Activated CD8-positive, alpha-beta T cell treated with anti-CD3 and anti-CD28 coated beads for 36 hours (primary cell): ENCODE results near the gene SPATS1. TPM values are rescaled to one million over a fixed set of nuclear protein-coding genes. Genes with fewer than 3 reads are reported as not detected.

Source experiments
- ATAC-seq: fragments of 200-7000 bp; cut with Tn5 transposase; one replicate; pipeline ENCODE4 v1.10.0; 2021; ENCODE audit warnings: mild to moderate bottlenecking, moderate library complexity
- CTCF ChIA-PET: fragments of 350-600 bp; sonication (Branson Sonifier 250); formaldehyde crosslinking; loops from one replicate; lab custom pipeline; 2021; ENCODE audit warnings: antibody characterized with exemption; lab: Charles Lee
- POLR2A ChIA-PET: fragments of 350-600 bp; sonication (Branson Sonifier 250); formaldehyde crosslinking; loops from one replicate; lab custom pipeline; 2021; ENCODE audit warnings: antibody characterized with exemption; lab: Charles Lee
- DNase-seq: peaks from one replicate; pipeline ENCODE4 v3.0.0-alpha.2; 2020
- H3K27ac Mint-ChIP-seq: one replicate; pipeline ENCODE4 v1.8.0; 2021; ENCODE audit warnings: mild to moderate bottlenecking, mixed read lengths
- H3K27me3 Mint-ChIP-seq: one replicate; pipeline ENCODE4 v1.8.0; 2021; ENCODE audit warnings: mixed read lengths
- H3K36me3 Mint-ChIP-seq: one replicate; pipeline ENCODE4 v1.8.0; 2021; ENCODE audit warnings: low read depth, mixed read lengths
- H3K4me1 Mint-ChIP-seq: one replicate; pipeline ENCODE4 v1.8.0; 2021; ENCODE audit warnings: low read depth, mixed read lengths
- H3K4me3 Mint-ChIP-seq: one replicate; pipeline ENCODE4 v1.8.0; 2021; ENCODE audit warnings: mild to moderate bottlenecking, moderate library complexity, mixed read lengths
- H3K9me3 Mint-ChIP-seq: one replicate; pipeline ENCODE4 v1.8.0; 2021; ENCODE audit warnings: mixed read lengths
- intact Hi-C: fragments of 100-400 bp; cut with micrococcal nuclease; formaldehyde crosslinking; loops from one replicate; pipeline ENCODE4 v1.10.0; 2022
- total RNA-seq, 2 experiments: library from RNA; stranded (reverse); gene quantifications; one replicate each; pipeline ENCODE4 v1.2.3, GENCODE V29; 2021
- TF ChIP-seq, protein P1 (sequence below): fragments of 200-600 bp; IDR thresholded peaks from one replicate; pipeline ENCODE4 v1.8.0; 2022; ENCODE audit warnings: antibody characterized with exemption, mild to moderate bottlenecking

Gene SPATS1
- total RNA-seq, 2 experiments from 2014 or later: not detected

DNA sequence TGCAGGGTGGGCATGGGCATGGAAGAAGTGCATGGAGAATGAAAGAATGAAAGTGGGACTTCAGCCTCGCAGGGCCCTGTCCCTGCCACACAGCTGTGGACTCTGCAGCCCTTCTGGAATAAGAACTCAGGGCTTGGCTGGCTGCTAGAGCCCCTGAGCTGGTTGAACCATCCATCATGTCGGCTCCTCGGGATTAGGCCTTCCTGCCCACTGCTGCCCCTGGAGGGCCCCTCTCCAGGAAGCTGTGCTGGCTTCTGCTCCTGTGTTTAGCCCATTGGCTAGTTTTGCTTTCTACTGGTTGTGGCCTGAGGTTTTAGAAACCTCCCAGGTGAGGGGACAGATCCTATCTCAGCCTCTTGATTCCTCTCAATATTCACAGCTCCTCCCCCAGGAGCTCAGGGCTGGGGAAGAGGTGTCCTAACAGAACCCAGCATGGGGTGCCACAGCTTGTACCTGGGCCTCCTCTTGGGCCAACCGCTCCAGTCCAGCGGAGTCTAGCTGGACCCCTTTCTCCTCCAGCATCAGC is 37.2 kb upstream of the SPATS1 start:
- Mint-ChIP-seq H3K27me3 (no peaks in the 10 kb centered on the region), H3K27ac (no peak overlapping the region), H3K36me3 (peaks cover 42% of the 10 kb centered on the region), H3K9me3 (no peaks in the 10 kb centered on the region), H3K4me1 (no peaks in the 10 kb centered on the region), H3K4me3 (no peak overlapping the region)
- no peak for DNase-seq
- ChIA-PET POLR2A (interaction anchor here (0.7 to 2.3 kb wide), 5 partner anchors 8 to 50 kb away, joined by 3 to 12 read pairs (median 4); partner anchors contain the start of gene AARS2), CTCF (interaction anchor here (0.9 to 15.0 kb wide), 26 partner anchors 8 to 709 kb away, joined by 3 to 182 read pairs (median 4); partner anchors contain the start of genes AARS2, CDC5L, HSP90AB1 and TMEM151B)
- intact Hi-C loops: loop anchor here (2.0 kb wide), 1 partner anchor 36 kb away; no protein-coding TSS in a partner anchor
- TF ChIP-seq, protein P1, sequence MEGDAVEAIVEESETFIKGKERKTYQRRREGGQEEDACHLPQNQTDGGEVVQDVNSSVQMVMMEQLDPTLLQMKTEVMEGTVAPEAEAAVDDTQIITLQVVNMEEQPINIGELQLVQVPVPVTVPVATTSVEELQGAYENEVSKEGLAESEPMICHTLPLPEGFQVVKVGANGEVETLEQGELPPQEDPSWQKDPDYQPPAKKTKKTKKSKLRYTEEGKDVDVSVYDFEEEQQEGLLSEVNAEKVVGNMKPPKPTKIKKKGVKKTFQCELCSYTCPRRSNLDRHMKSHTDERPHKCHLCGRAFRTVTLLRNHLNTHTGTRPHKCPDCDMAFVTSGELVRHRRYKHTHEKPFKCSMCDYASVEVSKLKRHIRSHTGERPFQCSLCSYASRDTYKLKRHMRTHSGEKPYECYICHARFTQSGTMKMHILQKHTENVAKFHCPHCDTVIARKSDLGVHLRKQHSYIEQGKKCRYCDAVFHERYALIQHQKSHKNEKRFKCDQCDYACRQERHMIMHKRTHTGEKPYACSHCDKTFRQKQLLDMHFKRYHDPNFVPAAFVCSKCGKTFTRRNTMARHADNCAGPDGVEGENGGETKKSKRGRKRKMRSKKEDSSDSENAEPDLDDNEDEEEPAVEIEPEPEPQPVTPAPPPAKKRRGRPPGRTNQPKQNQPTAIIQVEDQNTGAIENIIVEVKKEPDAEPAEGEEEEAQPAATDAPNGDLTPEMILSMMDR: no peak
- ATAC-seq: no peak

DNA sequence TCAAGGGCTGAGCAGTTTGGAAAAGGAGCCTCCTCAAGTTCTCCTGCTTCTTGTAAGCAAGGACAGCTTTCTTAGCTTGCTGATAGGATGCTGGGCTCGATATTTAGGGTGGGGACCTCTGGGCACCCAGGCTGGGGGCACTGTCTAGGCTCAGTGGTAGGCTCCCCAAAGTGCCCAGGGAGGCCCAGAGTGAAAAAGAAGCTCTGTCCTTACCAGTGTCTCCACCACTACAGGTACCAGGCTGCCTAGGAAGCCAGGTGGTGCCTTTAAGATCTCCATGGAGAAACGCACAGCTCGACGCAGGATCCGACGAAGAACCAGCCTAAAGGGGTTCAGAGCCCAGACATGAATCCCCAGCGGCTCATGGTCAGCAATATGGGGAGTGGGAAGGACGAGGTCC is 35.7 kb upstream of the SPATS1 start:
- peaks cover 4% of the 10 kb centered on the region for H3K4me1 Mint-ChIP-seq
- peaks cover 43% of the 10 kb centered on the region for H3K36me3 Mint-ChIP-seq
- POLR2A ChIA-PET: interaction anchor here (0.8 to 2.7 kb wide), 3 partner anchors 9 to 17 kb away, joined by 3 to 10 read pairs (median 5); no protein-coding TSS in a partner anchor
- no peaks in the 10 kb centered on the region for H3K9me3 Mint-ChIP-seq
- no peaks in the 10 kb centered on the region for H3K27me3 Mint-ChIP-seq
- CTCF ChIA-PET: interaction anchor here (1.2 to 15.0 kb wide), 5 partner anchors 11 to 82 kb away, joined by 3 to 182 read pairs (median 8); partner anchors contain the start of gene TMEM151B
- intact Hi-C loops: no loop called here
- no peak for ATAC-seq
- no peak overlapping the region for H3K4me3 Mint-ChIP-seq
- no peak overlapping the region for H3K27ac Mint-ChIP-seq
- TF ChIP-seq, protein P1: no peak
- DNase-seq: no peak

DNA sequence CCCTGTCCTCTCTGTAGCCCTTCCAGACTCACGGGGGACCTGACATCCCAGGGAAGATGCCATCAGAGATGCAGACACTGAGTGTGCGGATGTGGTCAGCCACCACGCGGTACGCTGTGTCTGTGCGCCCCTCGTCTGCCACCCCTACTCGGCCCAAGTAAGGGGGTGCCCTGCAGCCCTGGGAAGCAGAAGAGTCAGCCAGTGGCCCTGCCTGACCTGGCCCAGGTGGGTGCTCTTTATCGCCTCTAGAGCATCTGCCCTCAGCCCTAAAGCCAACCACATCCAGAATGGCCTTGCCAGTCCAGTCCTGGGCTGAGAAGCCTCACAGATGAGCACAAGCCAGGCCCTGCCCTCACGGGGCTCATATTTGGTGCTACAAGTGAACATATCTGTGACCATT is 35.2 kb upstream of the SPATS1 start:
- Mint-ChIP-seq H3K27me3 (no peaks in the 10 kb centered on the region), H3K27ac (no peak overlapping the region), H3K4me3 (no peak overlapping the region), H3K36me3 (peaks cover 43% of the 10 kb centered on the region), H3K4me1 (peaks cover 9% of the 10 kb centered on the region), H3K9me3 (no peaks in the 10 kb centered on the region)
- CTCF ChIA-PET: interaction anchor here (0.7 to 15.0 kb wide), 3 partner anchors 11 to 38 kb away, joined by 3 to 182 read pairs (median 4); partner anchors contain the start of gene TMEM151B
- intact Hi-C loops: no loop called here
- POLR2A ChIA-PET: interaction anchor here (0.8 to 2.7 kb wide), 3 partner anchors 9 to 12 kb away, joined by 3 to 10 read pairs (median 5); no protein-coding TSS in a partner anchor
- no peak for DNase-seq
- ATAC-seq: no peak
- TF ChIP-seq, protein P1: no peak

DNA sequence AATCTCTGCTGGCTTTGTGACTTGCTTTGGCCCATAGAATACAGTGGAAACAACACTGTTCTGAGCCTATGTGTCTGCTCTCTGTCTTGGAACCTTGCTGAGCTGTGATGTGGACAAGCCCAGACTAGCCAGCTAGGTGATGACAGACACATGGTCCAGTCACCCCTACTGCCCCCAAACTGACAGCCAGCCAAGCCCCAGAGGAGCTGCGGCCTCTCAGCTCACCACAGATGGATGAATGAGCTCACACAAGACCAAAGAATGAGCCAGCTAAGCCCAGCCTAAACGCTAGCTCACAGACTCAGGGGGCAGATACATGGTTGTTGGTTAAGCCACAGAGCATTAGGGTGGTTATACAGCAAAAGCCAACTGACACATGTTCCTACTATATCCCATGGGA is 33.4 kb upstream of the SPATS1 start:
- no peak for DNase-seq
- no peak for ATAC-seq
- Mint-ChIP-seq H3K36me3 (peaks cover 36% of the 10 kb centered on the region), H3K4me1 (peaks cover 16% of the 10 kb centered on the region), H3K4me3 (no peak overlapping the region), H3K27me3 (no peaks in the 10 kb centered on the region), H3K27ac (no peak overlapping the region), H3K9me3 (no peaks in the 10 kb centered on the region)
- TF ChIP-seq, protein P1: no peak
- POLR2A ChIA-PET: interaction anchor here (1.0 to 2.7 kb wide), 4 partner anchors 10 to 47 kb away, joined by 3 to 10 read pairs (median 4); no protein-coding TSS in a partner anchor
- CTCF ChIA-PET: interaction anchor here (0.9 to 15.0 kb wide), 4 partner anchors 13 to 40 kb away, joined by 3 to 182 read pairs (median 8); partner anchors contain the start of gene TMEM151B
- intact Hi-C loops: no loop called here

DNA sequence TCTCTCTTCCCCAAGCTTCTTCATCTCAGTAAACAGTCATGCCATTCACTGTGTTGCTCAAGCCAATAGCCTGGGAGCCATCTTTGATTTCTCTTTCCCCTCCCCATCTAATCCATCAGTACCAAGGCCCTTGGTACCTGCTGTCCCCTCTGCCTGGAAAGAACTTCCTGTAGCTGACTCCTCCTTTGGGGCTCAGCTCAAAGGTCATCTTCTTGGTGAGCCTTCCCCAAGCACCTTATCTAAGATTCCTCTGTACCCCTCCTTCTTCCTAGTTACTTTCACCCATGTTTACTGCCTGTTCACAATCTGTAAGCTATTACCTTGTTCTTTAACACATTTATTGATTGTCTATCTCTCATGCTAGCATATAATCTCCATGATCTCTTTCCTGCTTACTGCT is 32.8 kb upstream of the SPATS1 start:
- H3K4me1 Mint-ChIP-seq: peaks cover 16% of the 10 kb centered on the region
- ATAC-seq (no peak), DNase-seq (no peak)
- ChIA-PET CTCF (interaction anchor here (0.9 to 15.0 kb wide), 4 partner anchors 14 to 41 kb away, joined by 3 to 182 read pairs (median 8); partner anchors contain the start of gene TMEM151B), POLR2A (interaction anchor here (1.1 kb wide), 1 partner anchor 11 kb away, joined by 4 read pairs; no protein-coding TSS in a partner anchor)
- no peaks in the 10 kb centered on the region for H3K9me3 Mint-ChIP-seq
- H3K27ac Mint-ChIP-seq: peak overlapping the region; percentile 18
- H3K4me3 Mint-ChIP-seq: no peak overlapping the region
- peaks cover 36% of the 10 kb centered on the region for H3K36me3 Mint-ChIP-seq
- no peaks in the 10 kb centered on the region for H3K27me3 Mint-ChIP-seq
- intact Hi-C loops: no loop called here
- TF ChIP-seq, protein P1: no peak
